GM12878 (cell line): ENCODE measurements around the gene POU5F1. TPM values are rescaled to one million over a fixed set of nuclear protein-coding genes. Genes with fewer than 3 reads are reported as not detected.

Experiments used
- ATAC-seq: fragments of 200-7000 bp; cut with Tn5 transposase; 3 replicates; pipeline ENCODE4 v1.9.1; 2020; ENCODE audit warnings: mild to moderate bottlenecking, moderate library complexity
- BruUV-seq: library from RNA; stranded (reverse); fragments of 400-500 nt; replicated peaks from 2 replicates; lab custom pipeline; 2021; lab: Mats Ljungman, UMichigan
- CTCF ChIA-PET: fragments of 300-600 bp; sonication (Branson Sonifier 250); formaldehyde crosslinking; extraction: SDS; loops from one replicate; lab custom pipeline; 2021; ENCODE audit warnings: inconsistent platforms; lab: Yijun Ruan, JAX
- POLR2A ChIA-PET: fragments of 350-600 bp; formaldehyde crosslinking; extraction: SDS; loops from one replicate; lab custom pipeline; 2021; ENCODE audit warnings: inconsistent platforms; lab: Charles Lee
- RAD21 ChIA-PET: fragments of 300-600 bp; sonication (Branson Sonifier 250); formaldehyde crosslinking; loops from one replicate; lab custom pipeline; 2023; ENCODE audit warnings: antibody characterized with exemption; ENCODE audit not compliant: unreplicated experiment; lab: Charles Lee
- SMC1A ChIA-PET: fragments of 300-600 bp; sonication (Branson Sonifier 250); formaldehyde crosslinking; loops from one replicate; lab custom pipeline; 2023; ENCODE audit not compliant: unreplicated experiment, uncharacterized antibody; lab: Charles Lee
- DNase-seq: peaks from one replicate; pipeline ENCODE4 v3.0.0-alpha.2; 2011; ENCODE audit warnings: low read depth, low spot score
- FAIRE-seq: peaks from 3 replicates; lab custom pipeline; 2011; peaks lifted over from hg19 to GRCh38; lab: Jason Lieb, UNC
- H2AFZ ChIP-seq: 2 replicates; pipeline ENCODE4 v1.6.0; 2011; ENCODE audit warnings: low read depth, low read length, control low read depth; ENCODE audit not compliant: control insufficient read depth
- H3K27ac ChIP-seq: 2 replicates; pipeline ENCODE4 v1.5.1; 2011; ENCODE audit warnings: control low read depth; ENCODE audit not compliant: control insufficient read depth, insufficient read depth
- H3K27me3 ChIP-seq, 2 experiments: replicated peaks in 1 of 2; 2 replicates each; pipeline versions ENCODE4 v1.6.0 to v1.6.1; 2011; ENCODE audit warnings: low read length in 1 of 2; ENCODE audit not compliant: control insufficient read depth in 2 of 2, insufficient read depth in 2 of 2
- H3K36me3 ChIP-seq, 2 experiments: 2 replicates each; pipeline ENCODE4 v1.5.1; 2011; ENCODE audit warnings: low read length in 1 of 2; ENCODE audit not compliant: control insufficient read depth in 2 of 2, insufficient read depth in 2 of 2
- H3K4me1 ChIP-seq: 2 replicates; pipeline ENCODE4 v1.6.1; 2011; ENCODE audit warnings: mild to moderate bottlenecking, low read length, moderate library complexity, mixed read lengths; ENCODE audit not compliant: control insufficient read depth, insufficient read depth
- H3K4me2 ChIP-seq: 2 replicates; pipeline ENCODE4 v1.6.0; 2011; ENCODE audit warnings: control low read depth; ENCODE audit not compliant: control insufficient read depth, insufficient read depth
- H3K4me3 ChIP-seq: fragments of 200-600 bp; sonication (generic); 2 replicates; pipeline ENCODE4 v1.5.1; 2016
- H3K79me2 ChIP-seq: 2 replicates; pipeline ENCODE4 v1.6.0; 2011; ENCODE audit warnings: low read length; ENCODE audit not compliant: control insufficient read depth, insufficient read depth
- H3K9ac ChIP-seq: 2 replicates; pipeline ENCODE4 v1.8.0; 2011; ENCODE audit warnings: low read length, control low read depth, mixed read lengths; ENCODE audit not compliant: control insufficient read depth, insufficient read depth
- H3K9me3 ChIP-seq: replicated peaks from 3 replicates; pipeline ENCODE4 v1.5.1; 2011; ENCODE audit warnings: mild to moderate bottlenecking, low read length; ENCODE audit not compliant: control insufficient read depth, insufficient read depth
- H4K20me1 ChIP-seq: 2 replicates; pipeline ENCODE4 v1.6.0; 2011; ENCODE audit not compliant: control insufficient read depth, insufficient read depth
- BACH1 ChIP-seq: fragments of 450-650 bp; IDR thresholded peaks from 2 replicates; pipeline ENCODE4 v1.6.1; 2017; ENCODE audit warnings: mild to moderate bottlenecking, borderline replicate concordance
- CHD4 ChIP-seq: fragments of 200-600 bp; sonication (generic); IDR thresholded peaks from 2 replicates; pipeline ENCODE4 v1.6.1; 2016; ENCODE audit warnings: mild to moderate bottlenecking
- LARP7 ChIP-seq: fragments of 450-650 bp; IDR thresholded peaks from 2 replicates; pipeline ENCODE4 v1.6.1; 2017; ENCODE audit warnings: mild to moderate bottlenecking
- WRNIP1 ChIP-seq: IDR thresholded peaks from 2 replicates; pipeline ENCODE4 v1.6.1; 2011; ENCODE audit warnings: low read depth, low read length, improper control_type of control experiment, borderline replicate concordance
- WGBS: methylation state at CpG from one replicate; pipeline ENCODE4 v1.1.6; 2016; ENCODE audit warnings: low lambda C conversion rate; ENCODE audit not compliant: insufficient replicate concordance, insufficient coverage; ENCODE audit errors: missing lambda C conversion rate; 5-methylcytosine and 5-hydroxymethylcytosine counted together
- in situ Hi-C: fragments of 300-500 bp; cut with MboI; formaldehyde crosslinking; loops from 9 replicates; pipeline ENCODE4 v1.14.3; 2018; ENCODE audit warnings: mixed read lengths
- intact Hi-C: fragments of 100-400 bp; cut with micrococcal nuclease; formaldehyde crosslinking; loops from one replicate; pipeline ENCODE4 v1.14.2; 2022; ENCODE audit not compliant: unreplicated experiment
- polyA plus RNA-seq, 11 experiments: library from polyadenylated mRNA; depleted of rRNA in 4 of 11; unstranded in 6 of 11; stranded (reverse) in 5 of 11; fragments of >200 nt; fragmentation: Nextera tagmentation in 4 of 11; fragmentation: Illumina TruSeq in 1 of 11; extraction: Ambion mirVana in 4 of 11; extraction: Trizol in 1 of 11; gene quantifications; 1 replicate in 1 of 11; 2 replicates in 10 of 11; pipeline versions ENCODE4 v1.2.1 to v1.2.3, GENCODE V29; 2011 to 2016; ENCODE audit warnings: inconsistent platforms in 2 of 11, missing spikeins in 2 of 11, low read depth in 1 of 11
- total RNA-seq, 4 experiments: library from RNA; depleted of rRNA in 3 of 4; stranded (reverse); fragments of >200 nt in 3 of 4; fragmentation: Illumina TruSeq in 1 of 4; extraction: Trizol in 1 of 4; gene quantifications; 2 replicates each; pipeline versions ENCODE4 v1.2.1 to v1.2.3, GENCODE V29; 2013 to 2021
- TF ChIP-seq, protein P1 (sequence below): fragments of 450-650 bp; IDR thresholded peaks from 2 replicates; pipeline ENCODE4 v1.6.1; 2018; ENCODE audit warnings: mild to moderate bottlenecking, low read depth, moderate library complexity; ENCODE audit not compliant: partially characterized antibody

Gene POU5F1
- total and polyA plus RNA-seq, 10 of the 15 experiments (the other 5 are each of a cell fraction or from before 2014, with no cell fraction given) = 1.4 to 5.5 (median 3.2) TPM

DNA sequence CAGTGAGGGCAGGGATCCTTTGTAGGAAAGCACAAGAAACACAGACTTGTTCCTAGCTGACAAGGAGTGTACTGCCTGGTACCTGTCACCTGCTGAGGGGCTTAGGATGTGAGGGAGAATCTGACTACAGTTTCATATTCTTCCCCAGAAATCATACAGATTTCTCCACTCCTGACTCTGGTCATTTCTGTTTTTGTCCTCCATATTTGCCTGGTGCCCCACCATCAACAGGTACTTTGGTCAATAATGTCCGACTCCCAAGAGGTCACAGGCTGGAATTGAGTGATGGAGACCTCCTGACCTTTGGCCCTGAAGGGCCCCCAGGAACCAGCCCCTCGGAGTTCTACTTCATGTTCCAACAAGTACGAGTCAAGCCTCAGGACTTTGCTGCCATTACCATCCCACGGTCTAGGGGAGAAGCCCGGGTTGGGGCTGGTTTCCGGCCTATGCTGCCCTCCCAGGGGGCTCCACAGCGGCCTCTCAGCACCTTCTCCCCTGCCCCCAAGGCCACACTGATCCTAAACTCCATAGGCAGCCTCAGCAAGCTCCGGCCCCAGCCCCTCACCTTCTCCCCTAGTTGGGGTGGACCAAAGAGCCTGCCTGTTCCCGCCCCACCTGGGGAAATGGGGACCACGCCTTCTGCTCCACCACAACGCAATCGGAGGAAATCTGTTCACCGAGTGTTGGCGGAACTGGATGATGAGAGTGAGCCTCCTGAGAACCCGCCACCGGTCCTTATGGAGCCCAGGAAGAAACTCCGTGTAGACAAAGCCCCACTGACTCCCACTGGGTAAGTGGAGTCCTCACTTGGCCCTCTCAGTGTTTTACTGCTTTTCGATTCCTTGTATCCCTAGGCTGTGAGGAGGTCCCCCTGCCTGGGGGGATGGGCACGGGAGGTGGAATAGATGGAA lies 9.0 kb downstream of the POU5F1 start:
- SMC1A ChIA-PET = interaction anchor here (0.8 to 4.2 kb wide), 3 partner anchors 23 to 205 kb away, joined by 3 to 21 read pairs (median 4); no protein-coding TSS in a partner anchor

More for the DNA sequence above, 9.0 kb downstream of the POU5F1 start:
- DNase-seq = no peak
- Histone ChIP-seq H3K9me3 (no peaks in the 10 kb centered on the region), H3K36me3 (peaks cover 8 to 12% of the 10 kb centered on the region in 2 experiments), H3K27ac (no peak overlapping the region), H3K4me3 (0 out of 2 replicates have a peak overlapping the region, but pooled peaks have one; percentile 14), H2AFZ (no peak overlapping the region), H3K79me2 (peaks cover 39% of the 10 kb centered on the region), H4K20me1 (no peaks in the 10 kb centered on the region; the same call in 1 of the 2 replicates), H3K27me3 (no peaks in the 10 kb centered on the region), H3K4me2 (peak overlapping the region; percentile 61), H3K9ac (no peak overlapping the region), H3K4me1 (peaks cover 32% of the 10 kb centered on the region)
- in situ Hi-C loops (no loop called here), intact Hi-C loops (no loop called here)
- 88% methylated on average over 19 of the region's 19 CpGs for WGBS
- ChIA-PET CTCF (interaction anchor here (1.0 to 2.5 kb wide), 3 partner anchors 26 to 35 kb away, joined by 5 to 15 read pairs (median 12); no protein-coding TSS in a partner anchor), POLR2A (interaction anchor here (0.5 to 3.0 kb wide), 8 partner anchors 12 to 443 kb away, joined by 3 to 10 read pairs (median 4); no protein-coding TSS in a partner anchor), RAD21 (interaction anchor here (1.0 to 1.8 kb wide), 3 partner anchors 29 to 111 kb away, joined by 3 to 12 read pairs (median 4); no protein-coding TSS in a partner anchor)
- BruUV-seq = no TSS peak
- FAIRE-seq = no peak
- TF ChIP-seq WRNIP1 (no peak), CHD4 (no peak), BACH1 (no peak), LARP7 (no peak)
- TF ChIP-seq, protein P1, sequence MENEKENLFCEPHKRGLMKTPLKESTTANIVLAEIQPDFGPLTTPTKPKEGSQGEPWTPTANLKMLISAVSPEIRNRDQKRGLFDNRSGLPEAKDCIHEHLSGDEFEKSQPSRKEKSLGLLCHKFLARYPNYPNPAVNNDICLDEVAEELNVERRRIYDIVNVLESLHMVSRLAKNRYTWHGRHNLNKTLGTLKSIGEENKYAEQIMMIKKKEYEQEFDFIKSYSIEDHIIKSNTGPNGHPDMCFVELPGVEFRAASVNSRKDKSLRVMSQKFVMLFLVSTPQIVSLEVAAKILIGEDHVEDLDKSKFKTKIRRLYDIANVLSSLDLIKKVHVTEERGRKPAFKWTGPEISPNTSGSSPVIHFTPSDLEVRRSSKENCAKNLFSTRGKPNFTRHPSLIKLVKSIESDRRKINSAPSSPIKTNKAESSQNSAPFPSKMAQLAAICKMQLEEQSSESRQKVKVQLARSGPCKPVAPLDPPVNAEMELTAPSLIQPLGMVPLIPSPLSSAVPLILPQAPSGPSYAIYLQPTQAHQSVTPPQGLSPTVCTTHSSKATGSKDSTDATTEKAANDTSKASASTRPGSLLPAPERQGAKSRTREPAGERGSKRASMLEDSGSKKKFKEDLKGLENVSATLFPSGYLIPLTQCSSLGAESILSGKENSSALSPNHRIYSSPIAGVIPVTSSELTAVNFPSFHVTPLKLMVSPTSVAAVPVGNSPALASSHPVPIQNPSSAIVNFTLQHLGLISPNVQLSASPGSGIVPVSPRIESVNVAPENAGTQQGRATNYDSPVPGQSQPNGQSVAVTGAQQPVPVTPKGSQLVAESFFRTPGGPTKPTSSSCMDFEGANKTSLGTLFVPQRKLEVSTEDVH = no peak
- ATAC-seq = no peak
